Upper lobe of left lung (tissue), 4 donors: ENCODE results near the gene CPZ.
"Not testable (repeated sequence)": the region's sequence is repeated elsewhere in the genome, so short reads cannot be mapped to it uniquely, and the experiment has no call there.

ENCODE experiments used
- CTCF ChIP-seq, 6 experiments: fragments of 450-650 bp in 4 of 6; fragments of 200-600 bp in 2 of 6; sonication (generic) in 2 of 6; IDR thresholded peaks; one replicate each; pipeline ENCODE4 v1.5.1; 2016 to 2019; ENCODE audit warnings: antibody characterized with exemption in 6 of 6
- EP300 ChIP-seq, 4 donors: sonication (generic); formaldehyde crosslinking; IDR thresholded peaks; one replicate each; pipeline ENCODE4 v1.5.1; 2017; ENCODE audit warnings: antibody characterized with exemption in 4 of 4, control low read depth in 2 of 4

- TF ChIP-seq CTCF, EP300 (IDR thresholded peaks at IDR 0.05): not testable (repeated sequence)
Measured at GRCh38 chr4:8631896-8632295, 39.3 kb downstream of the CPZ start.
